Keratinocyte (primary cell): ENCODE results near the gene FAM107B. TPM values are rescaled to one million over a fixed set of nuclear protein-coding genes. Genes with fewer than 3 reads are reported as not detected.

Source experiments
- DNase-seq: peaks from one replicate; pipeline ENCODE4 v3.0.0-alpha.2; 2011; ENCODE audit warnings: low read depth, missing footprints, low spot score
- FAIRE-seq: peaks from 2 replicates; lab custom pipeline; 2011; peaks lifted over from hg19 to GRCh38; lab: Jason Lieb, UNC
- H2AFZ ChIP-seq: 2 replicates; pipeline ENCODE4 v1.6.0; 2012; ENCODE audit warnings: low read length, control low read depth, inconsistent platforms; ENCODE audit not compliant: control insufficient read depth
- H3K27ac ChIP-seq: 2 replicates; pipeline ENCODE4 v1.5.1; 2011; ENCODE audit warnings: low read length; ENCODE audit not compliant: control insufficient read depth, insufficient read depth
- H3K27me3 ChIP-seq: 3 replicates; pipeline ENCODE4 v1.6.0; 2011; ENCODE audit warnings: low read length; ENCODE audit not compliant: control insufficient read depth, insufficient read depth; ENCODE audit errors: extremely low read depth
- H3K36me3 ChIP-seq, 2 experiments: 2 replicates in 1 of 2; 3 replicates in 1 of 2; pipeline ENCODE4 v1.5.1; 2011; ENCODE audit warnings: low read length in 2 of 2, mild to moderate bottlenecking in 1 of 2; ENCODE audit not compliant: control insufficient read depth in 2 of 2, insufficient read depth in 2 of 2; ENCODE audit errors: extremely low read depth in 1 of 2
- H3K4me1 ChIP-seq: 3 replicates; pipeline ENCODE4 v1.5.1; 2011; ENCODE audit warnings: low read length; ENCODE audit not compliant: control insufficient read depth, insufficient read depth; ENCODE audit errors: extremely low read depth
- H3K4me2 ChIP-seq: 3 replicates; pipeline ENCODE4 v1.6.0; 2011; ENCODE audit warnings: low read depth, low read length; ENCODE audit not compliant: control insufficient read depth, insufficient read depth; ENCODE audit errors: extremely low read depth
- H3K4me3 ChIP-seq, 3 experiments: fragments of 200-600 bp in 1 of 3; sonication (generic) in 1 of 3; 2 replicates in 2 of 3; 3 replicates in 1 of 3; pipeline ENCODE4 v1.5.1; 2011 to 2016; ENCODE audit warnings: low read length in 3 of 3, mild to moderate bottlenecking in 3 of 3, control low read depth in 2 of 3, inconsistent platforms in 1 of 3, low read depth in 1 of 3, mixed read lengths in 1 of 3, mixed run types in 1 of 3, moderate library complexity in 1 of 3; ENCODE audit not compliant: control insufficient read depth in 2 of 3, insufficient read depth in 2 of 3; ENCODE audit errors: extremely low read depth in 1 of 3
- H3K79me2 ChIP-seq: 2 replicates; pipeline ENCODE4 v1.6.0; 2012; ENCODE audit warnings: low read length; ENCODE audit not compliant: control insufficient read depth, insufficient read depth
- H3K9ac ChIP-seq: 3 replicates; pipeline ENCODE4 v1.6.0; 2011; ENCODE audit warnings: low read length; ENCODE audit not compliant: control insufficient read depth, insufficient read depth; ENCODE audit errors: extremely low read depth
- H3K9me1 ChIP-seq: 3 replicates; pipeline ENCODE4 v1.6.0; 2011; ENCODE audit warnings: low read length; ENCODE audit not compliant: control insufficient read depth, insufficient read depth; ENCODE audit errors: extremely low read depth
- H3K9me3 ChIP-seq: 2 replicates; pipeline ENCODE4 v1.5.1; 2012; ENCODE audit warnings: low read depth, low read length; ENCODE audit not compliant: control insufficient read depth
- H4K20me1 ChIP-seq: 3 replicates; pipeline ENCODE4 v1.6.0; 2011; ENCODE audit warnings: low read length; ENCODE audit not compliant: control insufficient read depth, insufficient read depth; ENCODE audit errors: extremely low read depth
- EZH2 ChIP-seq: IDR thresholded peaks from one replicate; pipeline ENCODE4 v1.6.1; 2012; ENCODE audit warnings: inconsistent platforms, mild to moderate bottlenecking, low read length, moderate library complexity
- dilution Hi-C: fragments of 300-500 bp; cut with MboI; formaldehyde crosslinking; loops from one replicate; pipeline ENCODE4 v1.7.0; 2020; ENCODE audit warnings: low sequenced_read_pairs; ENCODE audit not compliant: extremely low pct_ligation_motif_present
- polyA plus RNA-seq, 5 experiments: library from polyadenylated mRNA; depleted of rRNA in 3 of 5; stranded (reverse) in 3 of 5; stranded (forward) in 1 of 5; unstranded in 1 of 5; fragments of >200 nt; gene quantifications; 1 replicate in 1 of 5; 2 replicates in 3 of 5; 3 replicates in 1 of 5; pipeline versions ENCODE4 v1.2.1 to v1.2.3, GENCODE V29; 2011 to 2012; ENCODE audit warnings: missing spikeins in 2 of 5, low read depth in 1 of 5, low replicate concordance in 1 of 5
- TF ChIP-seq, protein P1 (sequence below), 3 experiments: IDR thresholded peaks in 1 of 3; conservative IDR thresholded peaks in 1 of 3; optimal IDR thresholded peaks in 1 of 3; 2 replicates in 2 of 3; 3 replicates in 1 of 3; pipeline versions ENCODE3 to v1.5.1; 2011; ENCODE audit warnings: low read length in 3 of 3, mild to moderate bottlenecking in 3 of 3, moderate library complexity in 2 of 3, control low read depth in 1 of 3, inconsistent platforms in 1 of 3; ENCODE audit not compliant: insufficient read depth in 2 of 3; ENCODE audit errors: extremely low read depth in 1 of 3

FAM107B gene
- polyA plus RNA-seq, 1 donor (not counting 4 experiments of a cell fraction or from before 2014, with no cell fraction given): 8.7 TPM

DNA sequence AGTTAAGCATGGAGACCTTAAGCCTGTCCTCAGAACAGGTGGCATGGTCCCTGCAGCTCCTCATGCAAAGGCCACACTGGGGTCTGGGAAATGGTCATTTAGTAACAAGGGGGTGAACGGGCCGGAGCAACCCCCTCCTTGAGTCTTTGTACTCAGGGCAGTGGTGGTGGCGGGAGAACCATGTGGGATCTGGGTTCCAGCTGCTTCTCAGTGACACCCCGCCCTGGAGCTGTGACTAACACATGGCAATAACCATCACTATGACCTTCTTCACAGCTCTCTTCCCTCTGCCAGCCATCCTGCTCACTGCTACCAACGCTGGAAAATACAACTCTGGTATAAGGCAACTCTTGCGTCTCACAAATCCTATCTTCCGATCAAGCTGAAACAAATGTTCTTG is 240.5 kb downstream of the FAM107B start:
- no peak overlapping the region for H3K4me3 ChIP-seq
- DNase-seq (no peak), FAIRE-seq (no peak)
- TF ChIP-seq, protein P1, sequence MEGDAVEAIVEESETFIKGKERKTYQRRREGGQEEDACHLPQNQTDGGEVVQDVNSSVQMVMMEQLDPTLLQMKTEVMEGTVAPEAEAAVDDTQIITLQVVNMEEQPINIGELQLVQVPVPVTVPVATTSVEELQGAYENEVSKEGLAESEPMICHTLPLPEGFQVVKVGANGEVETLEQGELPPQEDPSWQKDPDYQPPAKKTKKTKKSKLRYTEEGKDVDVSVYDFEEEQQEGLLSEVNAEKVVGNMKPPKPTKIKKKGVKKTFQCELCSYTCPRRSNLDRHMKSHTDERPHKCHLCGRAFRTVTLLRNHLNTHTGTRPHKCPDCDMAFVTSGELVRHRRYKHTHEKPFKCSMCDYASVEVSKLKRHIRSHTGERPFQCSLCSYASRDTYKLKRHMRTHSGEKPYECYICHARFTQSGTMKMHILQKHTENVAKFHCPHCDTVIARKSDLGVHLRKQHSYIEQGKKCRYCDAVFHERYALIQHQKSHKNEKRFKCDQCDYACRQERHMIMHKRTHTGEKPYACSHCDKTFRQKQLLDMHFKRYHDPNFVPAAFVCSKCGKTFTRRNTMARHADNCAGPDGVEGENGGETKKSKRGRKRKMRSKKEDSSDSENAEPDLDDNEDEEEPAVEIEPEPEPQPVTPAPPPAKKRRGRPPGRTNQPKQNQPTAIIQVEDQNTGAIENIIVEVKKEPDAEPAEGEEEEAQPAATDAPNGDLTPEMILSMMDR (optimal IDR thresholded peaks at IDR 0.05 in 1 of 3, IDR thresholded peaks at IDR 0.05 in 1 of 3, conservative IDR thresholded peaks at IDR 0.05 in 1 of 3; ENCODE audit: extremely low read depth in 1 of 3, insufficient read depth in 2 of 3, low read length in 3 of 3): no peak
- TF ChIP-seq EZH2: no peak
- no peaks in the 10 kb centered on the region for H3K79me2 ChIP-seq
- no peak overlapping the region for H3K4me2 ChIP-seq
- H3K9ac ChIP-seq: no peak overlapping the region
- H4K20me1 ChIP-seq: peaks cover 2% of the 10 kb centered on the region
- H3K27me3 ChIP-seq: no peaks in the 10 kb centered on the region
- H3K9me1 ChIP-seq: no peaks in the 10 kb centered on the region
- H2AFZ ChIP-seq: no peak overlapping the region
- no peak overlapping the region for H3K27ac ChIP-seq
- H3K36me3 ChIP-seq: peaks cover 0 to 12% of the 10 kb centered on the region in 2 experiments
- no peaks in the 10 kb centered on the region for H3K9me3 ChIP-seq
- dilution Hi-C loops: no loop called here
- H3K4me1 ChIP-seq: peaks cover 10% of the 10 kb centered on the region

DNA sequence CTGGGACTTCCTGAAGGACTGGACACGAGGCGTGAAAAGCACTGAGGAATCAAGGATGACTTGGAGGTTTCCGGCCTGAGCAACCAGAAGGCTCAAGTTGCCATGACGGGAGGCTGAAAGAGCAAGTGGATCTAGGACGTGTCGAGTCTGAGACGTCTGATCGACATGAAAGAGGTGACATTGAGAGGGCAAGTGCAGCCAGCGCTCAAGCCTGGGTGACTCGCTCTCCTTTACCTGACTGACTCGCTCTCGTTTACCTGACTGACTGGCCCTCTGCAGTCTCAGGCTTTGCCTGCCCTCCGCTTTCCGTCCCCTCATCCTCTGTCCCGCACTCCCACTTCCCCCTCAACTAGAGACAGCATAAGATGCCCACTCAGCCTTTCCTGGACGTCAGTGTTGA is 241.4 kb downstream of the FAM107B start:
- no peak for TF ChIP-seq EZH2
- TF ChIP-seq, protein P1 (optimal IDR thresholded peaks at IDR 0.05 in 1 of 3, IDR thresholded peaks at IDR 0.05 in 1 of 3, conservative IDR thresholded peaks at IDR 0.05 in 1 of 3; ENCODE audit: extremely low read depth in 1 of 3, insufficient read depth in 2 of 3, low read length in 3 of 3): no peak
- Histone ChIP-seq H3K79me2 (no peaks in the 10 kb centered on the region), H3K9me1 (no peaks in the 10 kb centered on the region), H3K4me2 (no peak overlapping the region), H2AFZ (no peak overlapping the region), H3K36me3 (peaks cover 0 to 10% of the 10 kb centered on the region in 2 experiments), H3K9ac (no peak overlapping the region), H3K27ac (no peak overlapping the region), H3K9me3 (no peaks in the 10 kb centered on the region), H4K20me1 (peaks cover 2% of the 10 kb centered on the region), H3K4me3 (no peak overlapping the region), H3K27me3 (no peaks in the 10 kb centered on the region), H3K4me1 (peaks cover 10% of the 10 kb centered on the region)
- dilution Hi-C loops: no loop called here
- DNase-seq (no peak), FAIRE-seq (no peak)
